GM19240 (cell line): ENCODE measurements around the gene ZMIZ1.
"Not testable (repeated sequence)": the region's sequence is repeated elsewhere in the genome, so short reads cannot be mapped to it uniquely, and the experiment has no call there.

ENCODE experiments used
- DNase-seq: peaks from one replicate; pipeline ENCODE4 v3.0.0; 2011; ENCODE audit warnings: low spot score; ENCODE audit not compliant: insufficient read length

ZMIZ1 gene

GRCh38 chr10:79031723-79032122 is 37.0 kb upstream of the ZMIZ1 start:
- DNase-seq: no peak

GRCh38 chr10:79034271-79034876 is 34.4 kb upstream of the ZMIZ1 start:
- DNase-seq: no peak

- DNase-seq: not testable (repeated sequence)
Measured at GRCh38 chr10:79036416-79036815, 32.4 kb upstream of the ZMIZ1 start.

DNA sequence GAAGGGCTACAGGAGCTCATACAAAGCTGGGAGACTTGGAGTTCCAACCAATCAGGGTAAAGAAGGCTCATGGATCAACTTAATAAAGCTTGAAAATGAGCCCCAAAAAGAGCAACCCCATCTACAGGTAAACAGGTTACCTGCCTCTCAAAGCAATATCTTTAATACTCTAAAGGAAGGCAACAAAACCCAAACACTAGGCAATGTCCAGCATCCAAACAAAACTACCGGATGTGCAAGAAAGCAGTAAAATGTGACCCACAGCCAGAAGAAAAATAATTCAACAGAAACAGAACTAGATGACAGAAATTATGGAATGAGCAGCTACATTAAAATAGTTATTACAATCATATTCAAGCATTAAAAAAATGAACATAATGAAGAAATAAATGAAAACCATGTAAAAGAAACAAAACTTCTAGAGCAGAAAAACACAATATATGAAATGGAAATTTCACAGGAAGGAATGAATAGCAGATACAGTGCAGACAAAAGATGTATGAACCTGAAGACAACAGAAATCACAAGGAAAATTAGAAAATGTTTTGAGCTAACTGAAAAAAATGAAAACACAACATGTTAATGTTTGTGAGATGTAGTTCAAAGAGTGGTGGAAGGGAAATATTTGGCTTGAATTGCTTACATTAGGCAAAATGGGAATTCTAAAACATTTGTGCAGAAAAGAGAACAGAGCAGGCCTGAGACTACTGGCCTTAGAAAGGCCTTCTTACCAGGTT is 30.5 kb upstream of the ZMIZ1 start:
- DNase-seq: no peak

- no peak for DNase-seq
Measured at GRCh38 chr10:79038841-79039201, 29.9 kb upstream of the ZMIZ1 start.

DNA sequence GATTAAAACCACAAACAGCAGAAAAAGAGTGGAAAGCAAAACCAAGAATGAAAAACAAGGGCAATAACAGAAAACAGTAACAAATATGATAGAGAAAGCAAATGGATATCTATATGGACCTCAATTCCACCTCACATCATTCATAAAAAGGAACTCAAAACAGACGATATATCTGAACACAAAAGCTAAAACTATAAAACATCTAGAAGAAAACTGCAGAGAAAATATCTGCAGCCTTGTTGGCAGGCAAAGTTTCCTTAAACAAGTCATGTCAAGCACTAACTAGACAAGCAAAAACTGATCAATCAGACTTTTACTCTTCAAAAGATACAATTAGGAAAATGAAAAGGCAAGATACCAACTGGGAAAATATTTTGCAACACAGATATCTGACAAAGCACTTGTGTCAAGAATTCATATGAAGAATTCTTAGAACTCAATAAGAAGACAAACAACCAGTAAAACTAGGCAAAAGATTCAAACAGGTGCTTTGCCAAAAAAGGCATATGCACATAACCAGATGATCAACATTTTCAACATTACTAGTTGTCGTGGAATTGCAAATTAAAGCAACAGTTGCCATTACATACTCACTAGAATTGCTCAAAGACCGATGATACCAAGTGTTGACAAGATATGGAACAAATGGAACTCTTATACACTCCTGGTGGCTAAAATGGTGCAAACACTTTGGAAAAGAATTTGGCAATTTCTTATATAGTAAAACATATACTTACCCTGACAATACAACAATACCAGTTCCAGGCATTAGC is 25.9 kb upstream of the ZMIZ1 start:
- no peak for DNase-seq

DNA sequence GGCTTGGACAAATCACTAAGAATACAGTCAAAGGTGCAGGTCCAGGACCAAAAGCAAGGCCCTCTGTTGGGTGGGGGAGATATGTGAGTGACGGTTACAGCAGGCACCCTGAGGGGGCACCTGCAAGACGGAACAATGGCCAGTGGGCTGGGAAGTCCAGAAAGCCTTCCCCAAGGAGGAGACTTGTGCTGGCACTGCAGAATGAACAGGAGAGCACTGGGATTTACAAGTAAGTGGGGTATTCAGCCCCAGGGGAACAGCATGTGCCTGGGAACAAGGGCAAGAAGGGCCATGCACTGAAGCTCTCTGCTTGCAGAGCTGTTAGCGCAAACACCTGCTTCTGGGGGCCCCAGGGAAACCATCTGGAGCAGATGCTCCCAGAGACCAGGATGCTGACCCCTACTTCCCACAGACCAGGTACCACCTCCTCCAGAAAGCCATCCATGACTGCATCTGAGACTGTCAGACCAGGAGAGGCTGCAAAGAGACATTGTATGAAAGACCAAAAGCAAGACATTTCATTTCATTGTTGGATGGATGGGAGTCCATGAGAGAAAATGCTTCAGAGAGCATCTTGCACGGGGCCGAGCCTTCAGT is 24.6 kb upstream of the ZMIZ1 start:
- no peak for DNase-seq

DNA sequence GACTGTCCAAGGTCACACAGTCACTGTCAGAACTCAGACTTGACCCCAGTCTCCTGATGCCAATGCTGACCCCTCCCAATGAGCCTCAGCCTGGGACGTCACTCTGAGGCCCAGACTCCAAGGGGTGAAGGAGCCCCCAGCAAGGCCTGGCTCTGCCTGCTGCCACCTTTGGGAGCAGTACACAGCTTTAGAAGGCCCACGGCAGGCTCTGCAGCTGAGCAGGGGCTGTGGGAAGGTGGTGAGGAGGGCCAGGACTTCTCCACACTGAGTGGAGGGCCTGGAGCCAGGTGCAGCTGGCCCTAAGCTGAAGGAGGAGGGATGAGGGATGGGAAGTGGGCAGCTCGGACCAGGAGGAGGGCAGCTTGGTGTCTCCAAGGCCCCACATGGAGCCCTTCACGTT is 23.9 kb upstream of the ZMIZ1 start:
- no peak for DNase-seq

- no peak for DNase-seq
Measured at GRCh38 chr10:79045566-79046175, 23.1 kb upstream of the ZMIZ1 start.

- DNase-seq: no peak
Measured at GRCh38 chr10:79046326-79046725, 22.4 kb upstream of the ZMIZ1 start.

GRCh38 chr10:79046741-79047583 is 21.8 kb upstream of the ZMIZ1 start:
- DNase-seq: no peak

DNA sequence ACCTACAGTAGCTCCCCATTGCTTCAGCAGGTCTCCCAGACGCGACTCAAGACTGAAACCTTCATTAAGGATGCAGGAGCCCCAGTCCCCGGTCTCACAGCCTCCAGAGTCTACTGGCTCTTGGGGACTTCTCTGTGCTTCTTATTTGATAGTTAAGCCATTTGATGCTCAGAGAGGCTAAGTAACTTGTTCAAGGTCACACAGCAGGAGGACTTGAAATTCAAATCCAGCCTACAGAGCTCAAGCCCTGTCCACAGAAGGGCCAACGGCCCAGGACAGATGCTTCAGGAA is 21.2 kb upstream of the ZMIZ1 start:
- DNase-seq: no peak

- no peak for DNase-seq
Measured at GRCh38 chr10:79047875-79048638, 20.7 kb upstream of the ZMIZ1 start.

DNA sequence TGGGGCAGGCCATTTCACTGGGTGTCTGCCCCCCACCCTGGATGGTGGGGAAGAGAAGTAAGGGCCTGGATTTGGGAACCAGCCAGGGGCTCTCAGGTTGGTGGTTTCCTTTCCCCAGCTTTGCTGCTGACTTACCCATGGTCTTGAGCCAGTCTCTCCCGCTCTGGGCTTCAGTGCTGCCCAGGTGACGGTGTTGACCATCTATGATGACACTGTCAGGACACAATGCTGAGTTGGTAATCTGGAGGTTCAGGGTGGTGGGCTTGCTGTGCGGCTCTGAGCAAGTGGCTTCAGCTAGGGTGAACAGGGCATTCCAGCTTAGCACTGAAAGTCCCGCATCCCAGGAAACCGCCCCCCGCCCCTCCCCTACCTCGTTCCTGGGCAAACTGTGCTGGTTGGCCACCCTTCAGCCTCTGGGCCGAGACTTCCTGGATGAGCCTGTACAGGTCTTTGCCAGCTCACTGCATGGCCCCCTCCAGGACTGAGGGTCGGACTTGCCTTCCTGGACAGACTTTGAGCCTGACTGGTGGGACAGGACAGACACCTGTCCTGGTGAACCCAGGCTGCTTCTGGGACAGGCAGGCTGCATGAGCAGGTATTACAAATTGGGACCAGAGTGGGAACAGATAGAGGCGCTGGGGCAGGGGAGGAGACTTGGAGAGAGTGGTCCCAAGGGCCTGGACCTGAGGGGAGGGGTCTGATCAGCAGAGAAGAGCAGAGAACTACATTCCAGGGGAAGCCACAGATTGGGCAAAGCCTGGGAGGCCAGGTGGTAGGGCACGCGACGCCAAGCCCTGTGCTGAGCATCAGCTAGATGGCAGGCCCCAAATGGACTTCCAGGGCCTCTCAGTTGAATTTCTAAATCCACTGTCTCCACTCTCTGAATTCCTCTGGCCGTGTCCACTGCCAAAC is 19.9 kb upstream of the ZMIZ1 start:
- no peak for DNase-seq

- DNase-seq: no peak
Measured at GRCh38 chr10:79049931-79050895, 18.6 kb upstream of the ZMIZ1 start.

GRCh38 chr10:79050896-79051555 is 17.7 kb upstream of the ZMIZ1 start:
- DNase-seq: no peak

- no peak for DNase-seq
Measured at GRCh38 chr10:79051766-79052165, 17.0 kb upstream of the ZMIZ1 start.
